Fibroblast of pulmonary artery (primary cell): ENCODE data around the gene POLR1A.

Experiments
- DNase-seq: peaks from one replicate; pipeline ENCODE4 v3.0.0-alpha.2; 2010; ENCODE audit warnings: low read depth
- H3K4me3 ChIP-seq: replicated peaks from 2 replicates; pipeline ENCODE4 v1.5.1; 2011; ENCODE audit warnings: low read depth, mild to moderate bottlenecking, control low read depth, low read length, moderate library complexity
- TF ChIP-seq, protein P1 (sequence below): IDR thresholded peaks from 2 replicates; pipeline ENCODE4 v1.5.1; 2011; ENCODE audit warnings: mild to moderate bottlenecking, control low read depth, low read length, inconsistent platforms; ENCODE audit errors: missing control alignments

Gene POLR1A

DNA sequence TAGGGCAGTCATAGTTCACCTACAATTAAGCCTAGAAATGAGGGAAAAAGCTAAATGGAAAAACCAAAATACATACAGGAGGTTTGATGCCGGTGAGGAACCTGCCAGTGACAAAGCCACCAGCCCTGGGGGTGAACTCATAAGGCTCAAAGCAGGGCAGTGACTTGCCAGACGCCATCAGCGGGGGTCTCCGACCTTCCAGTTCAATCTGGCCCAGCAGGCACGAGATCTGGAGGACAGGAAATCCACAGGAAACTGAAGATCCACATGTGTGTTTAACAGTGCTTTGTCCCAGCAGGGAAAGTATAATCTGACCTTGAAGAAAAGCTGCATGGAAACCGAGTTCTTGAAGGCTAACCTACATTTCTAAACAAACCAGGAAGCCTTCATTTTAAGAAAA lies 60.1 kb downstream of the POLR1A start:
- TF ChIP-seq, protein P1, sequence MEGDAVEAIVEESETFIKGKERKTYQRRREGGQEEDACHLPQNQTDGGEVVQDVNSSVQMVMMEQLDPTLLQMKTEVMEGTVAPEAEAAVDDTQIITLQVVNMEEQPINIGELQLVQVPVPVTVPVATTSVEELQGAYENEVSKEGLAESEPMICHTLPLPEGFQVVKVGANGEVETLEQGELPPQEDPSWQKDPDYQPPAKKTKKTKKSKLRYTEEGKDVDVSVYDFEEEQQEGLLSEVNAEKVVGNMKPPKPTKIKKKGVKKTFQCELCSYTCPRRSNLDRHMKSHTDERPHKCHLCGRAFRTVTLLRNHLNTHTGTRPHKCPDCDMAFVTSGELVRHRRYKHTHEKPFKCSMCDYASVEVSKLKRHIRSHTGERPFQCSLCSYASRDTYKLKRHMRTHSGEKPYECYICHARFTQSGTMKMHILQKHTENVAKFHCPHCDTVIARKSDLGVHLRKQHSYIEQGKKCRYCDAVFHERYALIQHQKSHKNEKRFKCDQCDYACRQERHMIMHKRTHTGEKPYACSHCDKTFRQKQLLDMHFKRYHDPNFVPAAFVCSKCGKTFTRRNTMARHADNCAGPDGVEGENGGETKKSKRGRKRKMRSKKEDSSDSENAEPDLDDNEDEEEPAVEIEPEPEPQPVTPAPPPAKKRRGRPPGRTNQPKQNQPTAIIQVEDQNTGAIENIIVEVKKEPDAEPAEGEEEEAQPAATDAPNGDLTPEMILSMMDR, result no peak
- H3K4me3 ChIP-seq, result no peak overlapping the region
- DNase-seq, result no peak

DNA sequence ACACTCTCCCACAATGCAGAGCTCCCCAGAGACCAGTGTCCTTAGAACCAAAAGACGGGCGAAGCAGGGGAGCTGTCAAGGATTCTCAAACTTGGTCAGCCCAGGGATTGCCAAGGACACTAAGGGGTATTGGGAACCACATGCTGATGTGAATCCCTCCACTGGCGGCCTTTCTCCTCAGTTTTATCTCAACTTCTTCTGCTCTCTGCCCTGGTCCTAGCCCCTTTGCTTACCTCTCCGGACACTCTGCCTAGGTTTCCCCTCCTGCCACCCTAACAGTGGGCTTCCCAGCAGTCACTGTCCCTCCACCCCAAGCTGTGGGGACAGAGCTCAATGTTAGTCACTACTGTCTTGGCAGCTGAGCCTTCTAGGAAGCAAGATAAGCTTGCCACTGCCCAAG lies 61.1 kb downstream of the POLR1A start:
- DNase-seq, result no peak
- no peak overlapping the region for H3K4me3 ChIP-seq
- TF ChIP-seq, protein P1, result no peak

DNA sequence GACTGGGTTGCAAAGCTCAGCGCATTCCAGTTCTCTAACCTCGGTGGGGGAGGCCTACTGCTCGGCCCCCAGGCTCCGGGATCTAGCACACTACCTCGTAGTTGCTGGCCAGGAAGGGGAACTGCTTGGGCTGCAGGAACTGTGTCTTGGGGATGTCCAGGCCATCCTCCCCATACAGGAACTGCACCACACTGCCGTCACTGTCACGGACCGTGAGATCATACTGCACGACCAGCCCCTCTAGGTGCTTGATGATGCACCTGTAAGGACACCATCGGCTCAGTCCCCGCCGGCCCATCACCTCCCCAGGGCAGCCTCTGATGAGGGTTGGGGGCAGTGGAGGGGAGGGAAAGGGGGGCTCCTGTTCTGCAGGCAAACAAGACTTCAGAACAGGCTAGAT lies 61.6 kb downstream of the POLR1A start:
- DNase-seq, result no peak
- H3K4me3 ChIP-seq, result no peak overlapping the region
- TF ChIP-seq, protein P1, result no peak

DNA sequence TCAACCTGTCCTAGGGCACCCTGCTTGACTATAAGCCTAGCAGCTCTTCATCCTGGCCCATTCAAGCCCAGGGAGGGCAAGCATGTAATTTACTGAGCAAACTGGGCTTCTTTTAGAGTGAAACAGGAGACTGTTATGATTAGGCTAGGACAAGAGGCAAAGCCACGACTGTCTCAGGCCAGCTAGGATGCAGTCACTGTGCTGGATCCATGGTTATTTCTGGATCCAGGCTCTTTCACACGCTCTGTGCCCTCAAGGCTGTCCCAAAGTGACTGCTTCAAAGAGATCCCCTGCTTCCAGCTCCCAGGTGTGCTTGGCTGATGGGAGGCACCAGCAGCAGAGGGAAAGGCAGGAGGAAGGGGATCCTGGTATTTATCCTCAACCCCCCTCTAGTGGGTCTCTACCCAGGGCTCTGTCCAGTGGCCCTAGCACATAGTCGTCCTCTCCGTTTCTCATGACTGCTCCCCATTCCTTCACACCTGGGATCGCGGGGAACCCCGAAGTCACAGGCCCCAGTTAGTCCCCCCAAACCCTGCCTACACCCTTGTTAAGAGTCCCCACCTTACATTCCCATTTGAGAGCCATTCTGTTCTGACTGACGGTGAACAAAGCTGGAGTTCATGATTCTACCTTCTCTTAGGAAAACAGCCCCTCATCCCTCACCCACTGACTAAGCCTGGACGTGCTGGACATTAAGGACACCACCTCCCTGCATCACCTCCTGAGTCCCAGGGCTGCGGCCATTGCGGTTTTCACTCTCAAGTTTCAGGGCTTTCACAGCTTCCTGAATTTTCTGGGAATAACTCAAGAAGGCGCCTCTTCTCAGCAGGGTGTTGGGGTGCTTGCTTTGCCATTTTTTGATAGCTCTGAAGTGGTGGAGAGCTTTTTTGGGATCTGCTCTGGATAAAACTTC lies 63.2 kb downstream of the POLR1A start:
- TF ChIP-seq, protein P1, result no peak
- DNase-seq, result no peak
- H3K4me3 ChIP-seq, result no peak overlapping the region

DNA sequence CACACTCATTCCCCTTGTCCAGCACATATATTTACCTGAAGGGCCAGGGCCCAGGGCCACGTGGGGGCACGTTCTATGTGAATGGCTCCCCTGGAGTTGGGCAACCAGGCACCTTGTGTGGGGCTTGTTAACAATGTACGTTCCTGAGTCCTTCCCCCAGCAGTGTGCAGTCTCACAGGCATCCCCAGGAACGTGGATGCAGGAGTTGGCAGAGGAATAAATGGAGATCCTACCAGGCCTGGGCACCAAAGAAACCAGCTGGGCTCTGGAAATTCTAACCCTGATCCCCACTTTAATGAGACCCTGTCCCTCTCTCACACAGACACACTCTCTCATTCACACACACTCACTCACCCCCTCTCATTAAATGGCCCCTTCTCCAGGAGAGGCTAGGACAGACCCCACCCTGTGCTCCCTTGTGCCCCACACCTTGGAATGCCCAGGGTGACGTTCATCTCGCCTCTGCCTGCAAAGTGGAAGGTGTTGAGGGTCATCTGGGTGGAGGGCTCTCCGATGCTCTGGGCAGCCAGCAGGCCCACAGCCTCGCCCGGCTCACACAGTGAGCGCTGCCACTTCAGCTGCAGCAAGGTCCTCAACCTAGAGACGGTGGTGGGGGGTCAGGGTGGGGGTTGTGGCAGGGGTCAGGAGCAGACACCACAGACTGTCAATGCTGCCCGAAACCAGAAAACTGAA lies 65.6 kb downstream of the POLR1A start:
- no peak for DNase-seq
- TF ChIP-seq, protein P1, result no peak
- H3K4me3 ChIP-seq, result no peak overlapping the region

DNA sequence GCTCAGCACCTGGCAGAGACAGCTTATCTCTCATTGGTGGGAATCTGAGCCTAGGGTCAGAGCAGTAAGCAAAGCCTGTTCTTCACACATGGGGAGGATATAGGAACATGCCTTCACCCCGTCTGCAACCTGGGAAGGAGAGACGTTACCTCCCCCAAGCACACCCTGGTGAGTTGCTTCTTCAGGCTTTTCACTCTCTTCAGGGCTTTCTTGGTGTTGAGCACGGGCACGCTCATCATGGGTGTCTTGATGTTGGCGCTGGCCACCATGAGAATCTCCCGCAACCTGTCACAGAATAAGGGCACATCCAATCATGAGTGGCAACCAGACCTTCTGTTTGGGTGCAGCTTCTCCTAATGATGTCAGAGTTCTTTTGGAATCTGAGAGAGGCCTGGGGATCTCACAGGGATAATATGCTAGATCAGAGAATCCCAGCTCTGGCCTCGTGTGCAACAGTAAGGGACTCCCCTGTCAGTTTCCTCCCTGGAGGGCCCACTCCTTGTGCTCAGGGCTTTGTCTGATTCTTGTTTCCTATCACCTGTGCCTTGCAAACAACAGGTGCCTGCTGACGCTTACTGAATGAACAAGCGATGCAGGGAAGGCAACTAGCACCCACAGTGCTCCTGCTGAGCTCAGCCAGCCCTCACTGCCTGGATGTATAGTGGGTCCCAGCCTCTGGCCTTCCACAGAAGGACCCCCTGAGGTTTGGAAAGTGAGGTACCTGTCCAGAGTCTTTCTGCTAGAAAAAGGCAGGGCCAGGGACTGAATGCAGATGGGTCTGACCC lies 66.3 kb downstream of the POLR1A start:
- TF ChIP-seq, protein P1, result no peak
- no peak for DNase-seq
- no peak overlapping the region for H3K4me3 ChIP-seq
